HG02970 (cell line): Measurements from ENCODE around the gene ITSN2.

ENCODE experiments used
- ATAC-seq: cut with Tn5 transposase; IDR thresholded peaks from one replicate; pipeline ENCODE4 v1.9.1; 2021; ENCODE audit warnings: mild to moderate bottlenecking, moderate library complexity, moderate number of reproducible peaks; ENCODE audit not compliant: unreplicated experiment, low FRiP score

The ITSN2 gene

GRCh38 chr2:24337890-24338289 lies 22.4 kb downstream of the ITSN2 start:
- no peak for ATAC-seq

- ATAC-seq: no peak
Observed at GRCh38 chr2:24336811-24337210, 23.5 kb downstream of the ITSN2 start.

- no peak for ATAC-seq
Observed at GRCh38 chr2:24334245-24334633, 26.1 kb downstream of the ITSN2 start.

GRCh38 chr2:24332791-24333540 lies 27.4 kb downstream of the ITSN2 start:
- ATAC-seq: no peak

- ATAC-seq: no peak
Observed at GRCh38 chr2:24330161-24330560, 30.2 kb downstream of the ITSN2 start.

GRCh38 chr2:24329700-24330099 lies 30.6 kb downstream of the ITSN2 start:
- no peak for ATAC-seq

- no peak for ATAC-seq
Observed at GRCh38 chr2:24328010-24328409, 32.3 kb downstream of the ITSN2 start.

GRCh38 chr2:24317491-24317920 lies 42.8 kb downstream of the ITSN2 start:
- no peak for ATAC-seq

GRCh38 chr2:24315669-24316068 lies 44.7 kb downstream of the ITSN2 start:
- ATAC-seq: no peak

GRCh38 chr2:24313744-24314632 lies 46.3 kb downstream of the ITSN2 start:
- no peak for ATAC-seq

- ATAC-seq: no peak
Observed at GRCh38 chr2:24307961-24308360, 52.4 kb downstream of the ITSN2 start.

- no peak for ATAC-seq
Observed at GRCh38 chr2:24304631-24305030, 55.7 kb downstream of the ITSN2 start.

- ATAC-seq: no peak
Observed at GRCh38 chr2:24304098-24304497, 56.2 kb downstream of the ITSN2 start.

- no peak for ATAC-seq
Observed at GRCh38 chr2:24301599-24301998, 58.7 kb downstream of the ITSN2 start.

GRCh38 chr2:24297663-24298062 lies 62.7 kb downstream of the ITSN2 start:
- ATAC-seq: no peak

- ATAC-seq: no peak
Observed at GRCh38 chr2:24287171-24287570, 73.2 kb downstream of the ITSN2 start.

GRCh38 chr2:24285484-24286152 lies 74.7 kb downstream of the ITSN2 start:
- ATAC-seq: no peak

GRCh38 chr2:24280645-24281044 lies 79.7 kb downstream of the ITSN2 start:
- no peak for ATAC-seq

- ATAC-seq: no peak
Observed at GRCh38 chr2:24280161-24280560, 80.2 kb downstream of the ITSN2 start.

- no peak for ATAC-seq
Observed at GRCh38 chr2:24276349-24276899, 83.9 kb downstream of the ITSN2 start.

GRCh38 chr2:24274809-24275208 lies 85.5 kb downstream of the ITSN2 start:
- ATAC-seq: no peak
